Panc1 (cell line): ENCODE results near the gene SEC11A. TPM values are rescaled to one million over a fixed set of nuclear protein-coding genes. Genes with fewer than 3 reads are reported as not detected.

Source experiments
- ATAC-seq: fragments of 200-7000 bp; cut with Tn5 transposase; 2 replicates; pipeline ENCODE4 v1.9.1; 2020; ENCODE audit warnings: mild to moderate bottlenecking, moderate library complexity
- BruUV-seq: library from RNA; stranded (reverse); fragments of 400-500 nt; replicated peaks from 2 replicates; lab custom pipeline; 2021; lab: Mats Ljungman, UMichigan
- CTCF ChIA-PET: fragments of 300-600 bp; sonication (Branson Sonifier 250); formaldehyde crosslinking; loops from one replicate; lab custom pipeline; 2022; ENCODE audit warnings: antibody characterized with exemption; lab: Charles Lee
- POLR2A ChIA-PET: fragments of 300-600 bp; sonication (Branson Sonifier 250); formaldehyde crosslinking; loops from one replicate; lab custom pipeline; 2022; ENCODE audit warnings: antibody characterized with exemption; lab: Charles Lee
- DNase-seq: peaks from one replicate; pipeline ENCODE4 v3.0.0-alpha.2; 2010; ENCODE audit warnings: low read depth, low spot score
- H3K27ac ChIP-seq: 2 replicates; pipeline ENCODE4 v1.5.1; 2011; ENCODE audit warnings: mild to moderate bottlenecking, low read length, inconsistent platforms
- H3K27me3 ChIP-seq: fragments of 200-500 bp; sonication (Bioruptor generic); 2 replicates; pipeline ENCODE4 v1.6.0; 2014; ENCODE audit warnings: low read length, inconsistent platforms; ENCODE audit not compliant: control insufficient read depth, insufficient read depth
- H3K36me3 ChIP-seq: fragments of 200-500 bp; sonication (Bioruptor generic); 2 replicates; pipeline ENCODE4 v1.5.1; 2014; ENCODE audit warnings: inconsistent platforms, mild to moderate bottlenecking, low read length, moderate library complexity; ENCODE audit not compliant: control insufficient read depth, insufficient read depth
- H3K4me1 ChIP-seq: 2 replicates; pipeline ENCODE4 v1.5.1; 2011; ENCODE audit warnings: inconsistent platforms, mild to moderate bottlenecking, low read length, moderate library complexity; ENCODE audit not compliant: control insufficient read depth, insufficient read depth
- H3K4me3 ChIP-seq, 2 experiments: 2 replicates each; pipeline ENCODE4 v1.5.1; 2011 to 2012; ENCODE audit warnings: low read depth in 2 of 2, low read length in 2 of 2, mild to moderate bottlenecking in 2 of 2, inconsistent platforms in 1 of 2, moderate library complexity in 1 of 2
- H3K9me3 ChIP-seq: fragments of 200-500 bp; sonication (Bioruptor generic); 2 replicates; pipeline ENCODE4 v1.5.1; 2014; ENCODE audit warnings: low read depth, mild to moderate bottlenecking, inconsistent platforms, low read length, moderate library complexity; ENCODE audit not compliant: control insufficient read depth, insufficient read depth
- POLR2AphosphoS5 ChIP-seq: IDR thresholded peaks from 2 replicates; pipeline ENCODE4 v1.6.1; 2012; ENCODE audit warnings: mild to moderate bottlenecking, low read depth, low read length, moderate library complexity
- SIN3A ChIP-seq: IDR thresholded peaks from 2 replicates; pipeline ENCODE4 v1.6.1; 2012; ENCODE audit warnings: low read depth, mild to moderate bottlenecking, low read length, moderate library complexity, borderline replicate concordance; ENCODE audit not compliant: insufficient read depth
- TCF7L2 ChIP-seq: IDR thresholded peaks from 2 replicates; pipeline ENCODE4 v1.6.1; 2011; ENCODE audit warnings: mild to moderate bottlenecking, low read depth, low read length, inconsistent platforms
- in situ Hi-C: cut with HindIII; loops from 2 replicates; pipeline ENCODE4 v1.10.0; 2016; ENCODE audit warnings: low sequenced_read_pairs, low pct_unique_long_range_greater_than_20kb
- intact Hi-C: fragments of 100-400 bp; cut with micrococcal nuclease; formaldehyde crosslinking; loops from one replicate; pipeline ENCODE4 v1.10.0; 2022; ENCODE audit not compliant: unreplicated experiment
- total RNA-seq: library from RNA; stranded (reverse); gene quantifications from one replicate; pipeline ENCODE4 v1.2.1, GENCODE V29; 2021; ENCODE audit not compliant: unreplicated experiment
- TF ChIP-seq, protein P1 (sequence below), 2 experiments: IDR thresholded peaks; 2 replicates each; pipeline ENCODE4 v1.6.1; 2011 to 2012; ENCODE audit warnings: low read depth in 2 of 2, control low read depth in 1 of 2, low read length in 1 of 2, mild to moderate bottlenecking in 1 of 2, moderate library complexity in 1 of 2; ENCODE audit not compliant: insufficient read depth in 1 of 2
- TF ChIP-seq, protein P2 (sequence below): fragments of 450-650 bp; IDR thresholded peaks from 2 replicates; pipeline ENCODE4 v1.5.1; 2017; ENCODE audit warnings: mild to moderate bottlenecking

The SEC11A gene
- total RNA-seq, 1 experiment from 2014 or later, result 164 TPM

DNA sequence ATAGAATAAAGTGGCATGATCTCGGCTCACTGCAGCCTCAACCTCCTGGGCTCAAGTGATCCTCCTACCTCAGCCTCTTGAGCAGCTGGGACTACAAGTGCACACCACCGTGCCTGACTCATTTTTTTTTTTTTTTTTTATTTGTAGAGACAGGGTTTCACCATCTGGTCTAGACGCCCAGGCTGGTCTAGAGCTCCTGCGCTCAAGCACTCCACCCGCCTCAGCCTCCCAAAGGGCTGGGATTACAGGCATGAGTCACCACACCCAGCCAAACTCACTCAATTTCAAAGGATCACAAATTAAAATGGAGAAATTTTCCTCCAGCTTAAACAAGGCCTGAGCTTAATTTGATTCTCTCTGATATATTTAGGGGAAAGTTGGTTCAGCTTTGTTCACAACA is 30.6 kb downstream of the SEC11A start:
- H3K36me3 ChIP-seq, result peaks cover 11% of the 10 kb centered on the region; the same call in 1 of the 2 replicates
- H3K27ac ChIP-seq, result no peak overlapping the region
- in situ Hi-C loops, result no loop called here
- H3K4me1 ChIP-seq, result no peaks in the 10 kb centered on the region
- no peaks in the 10 kb centered on the region for H3K27me3 ChIP-seq
- ChIA-PET POLR2A (interaction anchor here (0.6 kb wide), 1 partner anchor 213 kb away, joined by 7 read pairs; no protein-coding TSS in a partner anchor), CTCF (interaction anchor here (0.7 kb wide), 1 partner anchor 99 kb away, joined by 8 read pairs; no protein-coding TSS in a partner anchor)
- TF ChIP-seq, protein P1, sequence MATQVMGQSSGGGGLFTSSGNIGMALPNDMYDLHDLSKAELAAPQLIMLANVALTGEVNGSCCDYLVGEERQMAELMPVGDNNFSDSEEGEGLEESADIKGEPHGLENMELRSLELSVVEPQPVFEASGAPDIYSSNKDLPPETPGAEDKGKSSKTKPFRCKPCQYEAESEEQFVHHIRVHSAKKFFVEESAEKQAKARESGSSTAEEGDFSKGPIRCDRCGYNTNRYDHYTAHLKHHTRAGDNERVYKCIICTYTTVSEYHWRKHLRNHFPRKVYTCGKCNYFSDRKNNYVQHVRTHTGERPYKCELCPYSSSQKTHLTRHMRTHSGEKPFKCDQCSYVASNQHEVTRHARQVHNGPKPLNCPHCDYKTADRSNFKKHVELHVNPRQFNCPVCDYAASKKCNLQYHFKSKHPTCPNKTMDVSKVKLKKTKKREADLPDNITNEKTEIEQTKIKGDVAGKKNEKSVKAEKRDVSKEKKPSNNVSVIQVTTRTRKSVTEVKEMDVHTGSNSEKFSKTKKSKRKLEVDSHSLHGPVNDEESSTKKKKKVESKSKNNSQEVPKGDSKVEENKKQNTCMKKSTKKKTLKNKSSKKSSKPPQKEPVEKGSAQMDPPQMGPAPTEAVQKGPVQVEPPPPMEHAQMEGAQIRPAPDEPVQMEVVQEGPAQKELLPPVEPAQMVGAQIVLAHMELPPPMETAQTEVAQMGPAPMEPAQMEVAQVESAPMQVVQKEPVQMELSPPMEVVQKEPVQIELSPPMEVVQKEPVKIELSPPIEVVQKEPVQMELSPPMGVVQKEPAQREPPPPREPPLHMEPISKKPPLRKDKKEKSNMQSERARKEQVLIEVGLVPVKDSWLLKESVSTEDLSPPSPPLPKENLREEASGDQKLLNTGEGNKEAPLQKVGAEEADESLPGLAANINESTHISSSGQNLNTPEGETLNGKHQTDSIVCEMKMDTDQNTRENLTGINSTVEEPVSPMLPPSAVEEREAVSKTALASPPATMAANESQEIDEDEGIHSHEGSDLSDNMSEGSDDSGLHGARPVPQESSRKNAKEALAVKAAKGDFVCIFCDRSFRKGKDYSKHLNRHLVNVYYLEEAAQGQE (IDR thresholded peaks at IDR 0.05; ENCODE audit: insufficient read depth in 1 of 2, low read depth in 2 of 2, low read length in 1 of 2), result no peak
- no peak for TF ChIP-seq TCF7L2
- TF ChIP-seq SIN3A, result no peak
- no peak for TF ChIP-seq POLR2AphosphoS5
- TF ChIP-seq, protein P2, sequence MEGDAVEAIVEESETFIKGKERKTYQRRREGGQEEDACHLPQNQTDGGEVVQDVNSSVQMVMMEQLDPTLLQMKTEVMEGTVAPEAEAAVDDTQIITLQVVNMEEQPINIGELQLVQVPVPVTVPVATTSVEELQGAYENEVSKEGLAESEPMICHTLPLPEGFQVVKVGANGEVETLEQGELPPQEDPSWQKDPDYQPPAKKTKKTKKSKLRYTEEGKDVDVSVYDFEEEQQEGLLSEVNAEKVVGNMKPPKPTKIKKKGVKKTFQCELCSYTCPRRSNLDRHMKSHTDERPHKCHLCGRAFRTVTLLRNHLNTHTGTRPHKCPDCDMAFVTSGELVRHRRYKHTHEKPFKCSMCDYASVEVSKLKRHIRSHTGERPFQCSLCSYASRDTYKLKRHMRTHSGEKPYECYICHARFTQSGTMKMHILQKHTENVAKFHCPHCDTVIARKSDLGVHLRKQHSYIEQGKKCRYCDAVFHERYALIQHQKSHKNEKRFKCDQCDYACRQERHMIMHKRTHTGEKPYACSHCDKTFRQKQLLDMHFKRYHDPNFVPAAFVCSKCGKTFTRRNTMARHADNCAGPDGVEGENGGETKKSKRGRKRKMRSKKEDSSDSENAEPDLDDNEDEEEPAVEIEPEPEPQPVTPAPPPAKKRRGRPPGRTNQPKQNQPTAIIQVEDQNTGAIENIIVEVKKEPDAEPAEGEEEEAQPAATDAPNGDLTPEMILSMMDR, result no peak
- ATAC-seq, result no peak
- intact Hi-C loops, result no loop called here
- H3K9me3 ChIP-seq, result no peaks in the 10 kb centered on the region
- H3K4me3 ChIP-seq, result no peak overlapping the region
- no peak for DNase-seq
- BruUV-seq, result no TSS peak

DNA sequence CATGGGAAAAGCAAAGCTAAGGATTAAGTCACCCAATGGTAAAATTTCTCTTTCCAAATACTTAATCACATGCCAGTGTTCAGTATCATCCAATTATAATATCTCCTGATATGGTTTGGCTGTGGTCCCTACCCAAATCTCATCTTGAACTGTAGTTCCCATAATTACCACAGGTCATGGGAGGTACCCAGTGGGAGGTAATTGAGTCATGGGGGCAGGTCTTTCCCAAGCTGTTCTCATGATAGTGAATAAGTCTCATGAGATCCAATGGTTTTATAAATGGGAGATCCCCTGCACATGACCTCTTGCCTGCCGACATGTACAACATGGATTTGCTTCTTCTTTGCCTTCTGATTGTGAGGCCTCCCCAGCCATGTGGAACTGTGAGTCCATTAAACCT is 31.8 kb downstream of the SEC11A start:
- ChIA-PET CTCF (no interaction called here), POLR2A (no interaction called here)
- in situ Hi-C loops, result no loop called here
- intact Hi-C loops, result no loop called here
- Histone ChIP-seq H3K4me1 (no peaks in the 10 kb centered on the region), H3K27ac (no peak overlapping the region), H3K4me3 (no peak overlapping the region), H3K36me3 (peaks cover 11% of the 10 kb centered on the region; the same call in 1 of the 2 replicates), H3K9me3 (no peaks in the 10 kb centered on the region), H3K27me3 (no peaks in the 10 kb centered on the region)
- DNase-seq, result no peak
- TF ChIP-seq SIN3A (no peak), TCF7L2 (no peak), POLR2AphosphoS5 (no peak)
- TF ChIP-seq, protein P2, result no peak
- TF ChIP-seq, protein P1 (IDR thresholded peaks at IDR 0.05; ENCODE audit: insufficient read depth in 1 of 2, low read depth in 2 of 2, low read length in 1 of 2), result no peak
- BruUV-seq, result no TSS peak
- ATAC-seq, result no peak
